ENCODE data around the gene CSRNP3.

CSRNP3 gene

DNA sequence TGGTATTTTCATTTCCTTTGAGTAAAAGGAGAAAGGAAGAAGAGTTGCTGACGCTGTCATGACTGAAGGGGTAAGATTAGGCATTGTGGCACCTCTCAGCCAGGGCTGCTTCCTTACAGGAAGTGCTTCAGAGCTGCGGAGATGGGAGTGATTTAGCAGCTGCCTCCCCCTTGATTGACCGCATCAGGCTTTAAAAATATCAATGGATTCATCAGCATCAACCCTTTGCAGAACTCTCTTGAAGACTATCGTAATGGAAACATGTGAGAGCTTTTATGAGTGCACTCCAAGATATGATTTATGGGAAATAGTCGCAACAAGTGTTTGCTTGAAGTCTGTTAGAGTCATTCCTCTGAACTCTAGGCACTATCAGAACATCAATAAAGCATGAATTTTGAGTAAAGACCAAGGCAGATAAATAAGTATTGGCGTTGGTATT, 141.1 kb downstream of the CSRNP3 start:
- no peaks in the 10 kb centered on the region for H3K36me3 ChIP-seq (ENCODE audit: control insufficient read depth, insufficient read depth, low read length)
- H3K4me1 ChIP-seq (ENCODE audit: control insufficient read depth, insufficient read depth, low read length, poor library complexity, severe bottlenecking): peaks cover 8% of the 10 kb centered on the region
- H3K4me3 ChIP-seq (ENCODE audit: extremely low read depth, insufficient read depth, low read length, poor library complexity, severe bottlenecking): no peak overlapping the region
- 58 to 66% methylated on average over 3 of the region's 6 CpGs for WGBS, 2 experiments (ENCODE audit: insufficient coverage in 2 of 2)
- no peaks in the 10 kb centered on the region for H3K9me3 ChIP-seq (ENCODE audit: control insufficient read depth, low read length)
- peak overlapping the region; percentile 54 for H3K27ac ChIP-seq (ENCODE audit: low read depth, low read length, severe bottlenecking)

DNA sequence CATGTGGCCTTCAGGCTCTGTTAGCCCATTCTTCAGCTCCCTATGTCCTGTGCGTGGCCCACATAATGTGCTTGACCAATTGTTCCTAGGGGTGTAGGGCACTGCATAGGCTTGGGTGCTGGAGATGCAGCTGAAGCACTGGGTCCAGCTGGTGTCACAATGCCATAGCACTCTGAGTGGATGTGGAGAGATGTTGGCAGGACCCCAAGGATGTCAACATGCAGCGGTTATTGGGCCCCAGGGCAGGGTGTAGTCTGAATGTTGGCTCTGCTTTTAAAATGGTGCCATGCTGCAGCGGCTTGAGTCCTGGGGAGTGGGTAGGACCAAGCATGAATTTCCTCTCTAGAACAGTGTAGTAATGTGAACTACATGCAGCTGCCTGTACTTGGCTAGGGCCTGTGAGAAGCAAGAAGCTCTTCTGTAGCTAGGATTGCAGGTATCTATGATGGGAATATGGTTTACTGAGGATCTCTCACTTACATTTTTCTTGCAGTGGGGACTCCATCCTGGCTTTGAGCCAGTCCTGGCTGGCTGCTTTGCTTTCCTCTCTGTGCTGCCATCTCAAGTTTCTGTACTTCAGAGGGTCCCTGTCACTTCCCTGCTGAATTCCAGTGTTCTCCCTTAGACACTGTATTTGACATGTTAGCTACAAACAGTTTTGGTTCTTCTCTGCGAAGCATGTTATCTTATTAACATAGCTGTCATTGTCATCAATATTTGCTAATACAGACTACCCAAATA, 148.4 kb downstream of the CSRNP3 start:
- no peaks in the 10 kb centered on the region for H3K36me3 ChIP-seq (ENCODE audit: control insufficient read depth, insufficient read depth, low read length)
- H3K4me1 ChIP-seq (ENCODE audit: control insufficient read depth, insufficient read depth, low read length, poor library complexity, severe bottlenecking): no peaks in the 10 kb centered on the region
- H3K9me3 ChIP-seq (ENCODE audit: control insufficient read depth, low read length): no peaks in the 10 kb centered on the region
- H3K4me3 ChIP-seq (ENCODE audit: extremely low read depth, insufficient read depth, low read length, poor library complexity, severe bottlenecking): no peak overlapping the region
- WGBS, 2 experiments (ENCODE audit: insufficient coverage in 2 of 2): 86 to 94% methylated on average over 2 to 3 of the region's 4 CpGs
- no peak overlapping the region for H3K27ac ChIP-seq (ENCODE audit: low read depth, low read length, severe bottlenecking)

GRCh38 chr2:165618806-165619205, 149.3 kb downstream of the CSRNP3 start:
- no peaks in the 10 kb centered on the region for H3K36me3 ChIP-seq (ENCODE audit: control insufficient read depth, insufficient read depth, low read length)
- no peaks in the 10 kb centered on the region for H3K9me3 ChIP-seq (ENCODE audit: control insufficient read depth, low read length)
- WGBS, 2 experiments (ENCODE audit: insufficient coverage in 2 of 2): no CpG with 5 or more reads among the region's 1 CpG
- H3K4me3 ChIP-seq (ENCODE audit: extremely low read depth, insufficient read depth, low read length, poor library complexity, severe bottlenecking): no peak overlapping the region
- H3K4me1 ChIP-seq (ENCODE audit: control insufficient read depth, insufficient read depth, low read length, poor library complexity, severe bottlenecking): no peaks in the 10 kb centered on the region
- H3K27ac ChIP-seq (ENCODE audit: low read depth, low read length, severe bottlenecking): no peak overlapping the region

DNA sequence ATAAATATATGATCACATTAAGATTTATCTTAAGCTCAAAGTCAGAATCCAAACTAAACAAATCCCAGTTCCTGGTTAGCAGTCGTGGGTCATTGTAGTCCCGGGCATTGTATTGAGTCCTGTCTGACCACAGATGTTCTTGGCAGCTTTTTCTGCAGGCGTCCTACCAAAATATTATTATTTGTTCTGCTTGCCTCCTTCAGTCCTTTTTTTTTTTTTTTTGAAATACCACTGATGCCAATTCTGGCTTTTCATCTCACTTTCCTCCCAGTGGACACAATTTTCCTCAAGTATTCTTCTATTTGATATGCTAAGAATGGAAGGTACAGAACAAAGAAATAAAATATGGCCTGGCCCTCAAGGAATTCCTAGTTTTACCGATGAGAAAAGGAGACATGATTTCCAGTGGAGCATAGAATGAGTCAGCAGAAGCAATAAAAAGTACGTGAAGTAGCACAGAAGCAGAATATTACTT, 151.6 kb downstream of the CSRNP3 start:
- Histone ChIP-seq H3K9me3 (ENCODE audit: control insufficient read depth, low read length) (no peaks in the 10 kb centered on the region), H3K4me3 (ENCODE audit: extremely low read depth, insufficient read depth, low read length, poor library complexity, severe bottlenecking) (no peak overlapping the region), H3K36me3 (ENCODE audit: control insufficient read depth, insufficient read depth, low read length) (no peaks in the 10 kb centered on the region), H3K4me1 (ENCODE audit: control insufficient read depth, insufficient read depth, low read length, poor library complexity, severe bottlenecking) (no peaks in the 10 kb centered on the region), H3K27ac (ENCODE audit: low read depth, low read length, severe bottlenecking) (peak overlapping the region; percentile 44)
- 83 to 84% methylated on average over 5 of the region's 5 CpGs for WGBS, 2 experiments (ENCODE audit: insufficient coverage in 2 of 2)

DNA sequence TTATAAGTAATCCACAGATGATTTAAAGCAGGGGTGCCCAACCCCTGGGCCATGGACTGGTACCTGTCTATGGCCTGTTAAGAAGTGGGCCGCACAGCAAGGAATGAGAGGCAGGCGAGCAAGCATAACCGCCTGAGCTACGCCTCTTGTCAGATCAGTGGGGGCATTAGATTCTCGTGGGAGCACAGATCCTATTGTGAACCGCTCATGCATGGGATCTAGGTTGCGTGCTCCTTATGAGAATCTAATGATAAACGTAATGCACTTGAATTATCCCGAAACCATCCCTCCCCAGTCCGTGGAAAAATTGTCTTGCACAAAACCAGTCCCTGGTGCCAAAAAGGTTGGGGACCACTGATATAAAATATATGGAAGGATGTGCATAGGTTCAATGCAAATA, 153.7 kb downstream of the CSRNP3 start:
- H3K27ac ChIP-seq (ENCODE audit: low read depth, low read length, severe bottlenecking): no peak overlapping the region
- H3K36me3 ChIP-seq (ENCODE audit: control insufficient read depth, insufficient read depth, low read length): no peaks in the 10 kb centered on the region
- WGBS, 2 experiments (ENCODE audit: insufficient coverage in 2 of 2): 94 to 97% methylated on average over 6 to 10 of the region's 10 CpGs
- H3K4me1 ChIP-seq (ENCODE audit: control insufficient read depth, insufficient read depth, low read length, poor library complexity, severe bottlenecking): peaks cover 7% of the 10 kb centered on the region
- no peak overlapping the region for H3K4me3 ChIP-seq (ENCODE audit: extremely low read depth, insufficient read depth, low read length, poor library complexity, severe bottlenecking)
- H3K9me3 ChIP-seq (ENCODE audit: control insufficient read depth, low read length): no peaks in the 10 kb centered on the region

GRCh38 chr2:165623783-165624469, 154.4 kb downstream of the CSRNP3 start:
- Histone ChIP-seq H3K36me3 (ENCODE audit: control insufficient read depth, insufficient read depth, low read length) (no peaks in the 10 kb centered on the region), H3K27ac (ENCODE audit: low read depth, low read length, severe bottlenecking) (no peak overlapping the region), H3K9me3 (ENCODE audit: control insufficient read depth, low read length) (no peaks in the 10 kb centered on the region), H3K4me3 (ENCODE audit: extremely low read depth, insufficient read depth, low read length, poor library complexity, severe bottlenecking) (no peak overlapping the region), H3K4me1 (ENCODE audit: control insufficient read depth, insufficient read depth, low read length, poor library complexity, severe bottlenecking) (peaks cover 7% of the 10 kb centered on the region)
- 83 to 85% methylated on average over 4 to 5 of the region's 6 CpGs for WGBS, 2 experiments (ENCODE audit: insufficient coverage in 2 of 2)

DNA sequence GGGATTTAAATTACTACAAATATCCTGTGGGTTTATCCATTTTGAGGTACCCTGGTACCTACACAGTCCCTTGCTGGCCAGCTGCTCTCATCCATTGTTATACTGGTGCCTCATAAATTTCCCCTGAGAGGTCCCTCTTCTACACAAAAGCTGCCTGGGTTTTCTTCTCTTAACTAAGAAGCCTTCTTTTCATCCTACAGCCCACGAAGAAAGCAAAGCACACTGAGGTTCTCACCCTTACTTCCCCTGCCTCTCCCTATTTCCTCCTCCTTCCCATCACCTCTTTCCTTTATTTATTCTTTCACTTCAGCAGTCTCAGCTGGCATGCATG, 154.9 kb downstream of the CSRNP3 start:
- no peaks in the 10 kb centered on the region for H3K9me3 ChIP-seq (ENCODE audit: control insufficient read depth, low read length)
- WGBS, 2 experiments (ENCODE audit: insufficient coverage in 2 of 2): 25 to 43% methylated on average over 1 of the region's 1 CpG
- H3K4me1 ChIP-seq (ENCODE audit: control insufficient read depth, insufficient read depth, low read length, poor library complexity, severe bottlenecking): peaks cover 7% of the 10 kb centered on the region
- no peaks in the 10 kb centered on the region for H3K36me3 ChIP-seq (ENCODE audit: control insufficient read depth, insufficient read depth, low read length)
- peak overlapping the region; percentile 43 for H3K27ac ChIP-seq (ENCODE audit: low read depth, low read length, severe bottlenecking)
- H3K4me3 ChIP-seq (ENCODE audit: extremely low read depth, insufficient read depth, low read length, poor library complexity, severe bottlenecking): no peak overlapping the region

- Histone ChIP-seq H3K9me3 (ENCODE audit: control insufficient read depth, low read length) (no peaks in the 10 kb centered on the region), H3K4me3 (ENCODE audit: extremely low read depth, insufficient read depth, low read length, poor library complexity, severe bottlenecking) (no peak overlapping the region), H3K36me3 (ENCODE audit: control insufficient read depth, insufficient read depth, low read length) (no peaks in the 10 kb centered on the region), H3K27ac (ENCODE audit: low read depth, low read length, severe bottlenecking) (peak overlapping the region; percentile 81), H3K4me1 (ENCODE audit: control insufficient read depth, insufficient read depth, low read length, poor library complexity, severe bottlenecking) (peaks cover 7% of the 10 kb centered on the region)
- 76 to 87% methylated on average over 3 of the region's 3 CpGs for WGBS, 2 experiments (ENCODE audit: insufficient coverage in 2 of 2)
These were observed 158.0 kb downstream of the CSRNP3 start for GRCh38 chr2:165627470-165627869.

GRCh38 chr2:165629776-165630175, 160.3 kb downstream of the CSRNP3 start:
- 100% methylated on average over 2 of the region's 2 CpGs; no CpG with 5 or more reads in 1 of the 2 experiments for WGBS, 2 experiments (ENCODE audit: insufficient coverage in 2 of 2)
- Histone ChIP-seq H3K36me3 (ENCODE audit: control insufficient read depth, insufficient read depth, low read length) (no peaks in the 10 kb centered on the region), H3K9me3 (ENCODE audit: control insufficient read depth, low read length) (no peaks in the 10 kb centered on the region), H3K4me3 (ENCODE audit: extremely low read depth, insufficient read depth, low read length, poor library complexity, severe bottlenecking) (no peak overlapping the region), H3K4me1 (ENCODE audit: control insufficient read depth, insufficient read depth, low read length, poor library complexity, severe bottlenecking) (peaks cover 7% of the 10 kb centered on the region), H3K27ac (ENCODE audit: low read depth, low read length, severe bottlenecking) (no peak overlapping the region)

DNA sequence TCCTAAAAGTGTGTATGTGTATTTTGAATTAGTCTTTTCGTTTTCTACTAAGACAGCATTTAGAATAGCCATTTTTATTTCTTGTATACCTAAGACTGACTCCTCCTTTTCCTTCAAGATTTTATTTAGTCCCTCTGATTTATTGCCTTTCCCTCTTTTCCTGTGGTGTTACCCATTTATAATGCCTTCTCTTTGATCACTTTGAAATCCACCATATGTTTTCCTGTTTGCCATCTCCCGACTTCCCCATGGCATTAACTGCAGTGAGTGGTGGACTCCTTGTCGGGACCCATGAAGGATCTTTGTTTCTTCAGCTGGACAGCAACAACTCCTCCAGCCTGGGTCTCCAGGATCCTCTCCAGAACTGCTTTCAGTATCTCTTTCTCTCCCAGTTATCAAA, 160.7 kb downstream of the CSRNP3 start:
- 76 to 85% methylated on average over 2 of the region's 3 CpGs for WGBS, 2 experiments (ENCODE audit: insufficient coverage in 2 of 2)

DNA sequence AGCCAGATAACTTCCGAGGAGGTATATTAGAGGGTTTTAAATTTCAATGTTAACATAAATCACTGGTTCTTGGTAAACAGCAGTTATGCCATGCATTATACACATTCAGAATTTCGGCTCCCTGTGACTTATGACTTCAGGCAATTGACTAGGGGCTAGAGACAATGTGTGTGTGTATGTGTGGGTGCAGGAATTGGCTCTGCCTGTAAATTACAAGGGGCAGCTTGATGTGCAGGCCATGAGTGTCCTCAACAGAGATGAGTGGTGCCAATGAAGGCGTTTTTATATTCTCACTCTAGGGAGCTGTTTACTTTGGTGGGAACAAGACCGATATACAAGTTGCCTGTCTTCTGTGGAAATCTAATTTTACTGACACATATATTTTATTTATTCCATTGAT, 161.6 kb downstream of the CSRNP3 start:
- Histone ChIP-seq H3K36me3 (ENCODE audit: control insufficient read depth, insufficient read depth, low read length) (no peaks in the 10 kb centered on the region), H3K4me1 (ENCODE audit: control insufficient read depth, insufficient read depth, low read length, poor library complexity, severe bottlenecking) (peaks cover 13% of the 10 kb centered on the region), H3K27ac (ENCODE audit: low read depth, low read length, severe bottlenecking) (no peak overlapping the region), H3K9me3 (ENCODE audit: control insufficient read depth, low read length) (no peaks in the 10 kb centered on the region), H3K4me3 (ENCODE audit: extremely low read depth, insufficient read depth, low read length, poor library complexity, severe bottlenecking) (no peak overlapping the region)
- WGBS, 2 experiments (ENCODE audit: insufficient coverage in 2 of 2): no CpG with 5 or more reads among the region's 4 CpGs

More for the DNA sequence above, 160.7 kb downstream of the CSRNP3 start:
- H3K27ac ChIP-seq (ENCODE audit: low read depth, low read length, severe bottlenecking): no peak overlapping the region
- peaks cover 10% of the 10 kb centered on the region for H3K4me1 ChIP-seq (ENCODE audit: control insufficient read depth, insufficient read depth, low read length, poor library complexity, severe bottlenecking)
- no peaks in the 10 kb centered on the region for H3K36me3 ChIP-seq (ENCODE audit: control insufficient read depth, insufficient read depth, low read length)
- no peak overlapping the region for H3K4me3 ChIP-seq (ENCODE audit: extremely low read depth, insufficient read depth, low read length, poor library complexity, severe bottlenecking)
- H3K9me3 ChIP-seq (ENCODE audit: control insufficient read depth, low read length): no peaks in the 10 kb centered on the region
